ENCODE data around the gene DEFB116.
"Not testable (repeated sequence)": the region's sequence is repeated elsewhere in the genome, so short reads cannot be mapped to it uniquely, and the experiment has no call there.

DEFB116 gene

GRCh38 chr20:31308535-31309162 is at the start of gene DEFB116:
Gene DEFB116 (minus strand): TSS chr20:31308585. CDS start chr20:31308585, 0 bp downstream.
- no peak for DNase-seq (ENCODE audit: low read depth in 4 of 4, low spot score in 1 of 4)

- no peak for DNase-seq (ENCODE audit: low read depth in 4 of 4, low spot score in 1 of 4)
These were observed 47.6 kb upstream of the DEFB116 start for GRCh38 chr20:31355981-31356380.

- DNase-seq (ENCODE audit: low read depth in 4 of 4, low spot score in 1 of 4): no peak
These were observed 33.1 kb upstream of the DEFB116 start for GRCh38 chr20:31341470-31341869.

- DNase-seq (ENCODE audit: low read depth in 4 of 4, low spot score in 1 of 4): no peak
These were observed 22.5 kb upstream of the DEFB116 start for GRCh38 chr20:31330893-31331292.

GRCh38 chr20:31322504-31322903 is 14.1 kb upstream of the DEFB116 start:
- DNase-seq (ENCODE audit: low read depth in 4 of 4, low spot score in 1 of 4): no peak

- DNase-seq (ENCODE audit: low read depth in 4 of 4, low spot score in 1 of 4): not testable (repeated sequence)
These were observed 23.4 kb downstream of the DEFB116 start for GRCh38 chr20:31284964-31285363.

- no peak for DNase-seq (ENCODE audit: low read depth in 4 of 4, low spot score in 1 of 4)
These were observed 30.2 kb downstream of the DEFB116 start for GRCh38 chr20:31278178-31278577.

GRCh38 chr20:31274441-31274840 is 33.9 kb downstream of the DEFB116 start:
- DNase-seq (ENCODE audit: low read depth in 4 of 4, low spot score in 1 of 4): no peak

- no peak for DNase-seq (ENCODE audit: low read depth in 4 of 4, low spot score in 1 of 4)
These were observed 48.0 kb downstream of the DEFB116 start for GRCh38 chr20:31260326-31260932.

- no peak for DNase-seq (ENCODE audit: low read depth in 4 of 4, low spot score in 1 of 4)
These were observed 51.0 kb downstream of the DEFB116 start, which contains the start of gene DEFB115 for GRCh38 chr20:31257364-31257763. Gene DEFB115 (plus strand): TSS chr20:31257664. CDS start chr20:31257664, 0 bp downstream.

- DNase-seq (ENCODE audit: low read depth in 4 of 4, low spot score in 1 of 4): no peak
These were observed 51.4 kb downstream of the DEFB116 start for GRCh38 chr20:31256959-31257358.

All from stimulated activated CD4-positive, alpha-beta T cell treated with anti-CD3 and anti-CD28 coated beads, Interleukin-1b, Interleukin-23, amount 100 ng/mL, for 24 hours (primary cell).